Stimulated activated CD4-positive, alpha-beta T cell treated with anti-CD3 and anti-CD28 coated beads, Interleukin-12 subunit alpha, Interleukin-12 subunit beta, amount 100 ng/mL, for 48 hours (primary cell): ENCODE results near the gene EXOG.

Source experiments
- DNase-seq, 3 donors: peaks; one replicate each; pipeline ENCODE4 v3.0.0-alpha.2; 2020; ENCODE audit warnings: low read depth in 2 of 3, low spot score in 1 of 3

The EXOG gene

GRCh38 chr3:38544926-38545325 lies 48.8 kb downstream of the EXOG start:
- no peak for DNase-seq

DNA sequence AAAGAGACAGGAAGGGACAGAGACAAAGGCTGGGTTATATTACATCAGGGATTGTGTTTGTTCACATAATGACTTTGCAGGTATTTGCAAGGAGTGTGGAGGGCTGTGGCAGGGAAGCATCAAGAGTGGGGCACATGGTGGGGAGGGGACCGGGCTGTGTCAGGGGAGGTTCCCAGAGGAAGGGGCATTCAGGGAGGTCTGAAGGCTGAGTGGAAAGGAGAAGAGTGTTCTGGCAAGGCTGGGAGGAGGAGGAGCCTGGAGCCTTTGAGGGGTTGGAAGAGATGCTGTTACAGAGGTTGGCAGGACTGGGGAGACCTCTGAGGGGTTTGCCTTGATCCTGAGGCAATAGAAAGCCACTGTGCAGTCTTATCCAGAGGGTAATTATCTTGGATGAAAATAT lies 49.4 kb downstream of the EXOG start:
- no peak for DNase-seq

GRCh38 chr3:38545983-38546382 lies 49.8 kb downstream of the EXOG start:
- DNase-seq = no peak

DNA sequence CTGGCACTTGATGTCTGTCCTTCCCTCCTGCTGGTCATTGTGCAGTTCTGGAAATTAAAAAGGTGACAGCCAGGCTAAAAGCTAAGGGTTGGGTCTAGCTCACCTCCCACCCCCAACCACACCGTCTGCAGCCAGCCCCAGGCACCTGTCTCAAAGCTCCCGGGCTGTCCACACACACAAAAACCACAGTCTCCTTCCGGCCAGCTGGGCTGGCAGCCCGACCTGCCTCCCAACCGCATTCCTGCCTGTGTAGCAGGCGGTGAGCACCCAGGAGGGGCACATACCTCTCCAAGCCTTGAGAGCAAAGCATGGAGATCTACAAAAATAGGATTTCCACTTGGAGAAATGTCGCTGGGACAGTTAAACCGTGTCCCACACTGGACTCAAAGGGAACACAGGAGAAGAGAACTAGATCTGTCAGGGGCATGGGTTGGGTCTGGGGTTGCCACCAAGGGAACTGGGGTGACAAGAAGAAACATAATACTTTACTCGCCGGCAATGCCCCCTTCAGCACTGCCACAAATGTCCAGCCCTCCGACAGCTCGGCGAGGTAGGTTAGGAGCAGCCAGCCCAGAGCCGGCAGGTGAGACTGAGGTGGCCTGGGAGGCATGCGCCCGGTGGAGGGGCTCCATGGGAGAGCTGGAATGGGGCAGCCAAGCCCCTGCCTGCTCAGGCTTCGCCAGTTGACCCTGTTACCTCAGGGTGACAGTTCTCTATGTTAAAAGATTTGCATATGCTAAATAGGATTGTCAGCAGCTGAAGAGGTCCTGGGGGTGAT lies 52.2 kb downstream of the EXOG start:
- no peak for DNase-seq

DNA sequence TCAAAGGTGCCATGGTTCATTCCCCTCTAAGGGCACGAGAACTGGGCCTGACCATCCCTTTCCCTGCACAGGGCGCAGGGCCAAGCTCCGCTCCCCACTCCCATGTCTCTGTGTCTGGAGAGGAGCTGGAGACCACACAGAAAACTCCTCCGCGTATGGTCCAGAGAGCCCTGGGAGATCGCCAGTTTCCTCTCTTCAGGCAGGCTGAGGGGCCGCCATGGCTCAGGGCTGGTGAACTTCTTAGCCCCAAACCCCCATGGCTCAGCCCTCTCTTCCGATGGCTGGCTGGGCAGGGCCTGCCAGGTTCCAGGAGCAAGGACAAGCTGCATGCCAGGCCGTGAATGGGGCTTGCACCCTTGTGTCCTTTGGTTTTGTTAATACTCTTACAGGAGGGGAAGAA lies 52.9 kb downstream of the EXOG start:
- no peak for DNase-seq

DNA sequence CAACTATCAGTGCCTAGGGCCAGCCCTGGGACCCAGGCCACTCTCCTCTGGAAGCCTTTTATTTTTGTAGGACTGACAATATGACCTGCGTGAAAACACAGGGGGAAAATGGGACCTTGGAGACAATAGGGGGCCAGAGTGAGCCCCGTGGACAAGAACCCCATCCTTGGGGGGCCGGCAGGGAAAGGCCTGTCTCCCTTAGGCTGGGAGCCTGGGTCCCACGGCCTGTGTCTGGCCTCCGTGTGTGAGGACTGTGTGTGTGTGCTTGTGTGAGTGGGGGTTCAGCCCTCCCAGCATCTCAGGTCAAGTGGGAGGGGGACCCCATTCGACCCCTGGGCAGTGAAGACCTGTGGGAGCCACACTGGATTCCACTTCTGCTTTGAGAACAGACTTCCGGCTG lies 53.3 kb downstream of the EXOG start:
- DNase-seq = no peak

- no peak for DNase-seq
Measured at GRCh38 chr3:38549957-38550840, 54.1 kb downstream of the EXOG start.

GRCh38 chr3:38551026-38551832 lies 55.1 kb downstream of the EXOG start:
- no peak for DNase-seq

DNA sequence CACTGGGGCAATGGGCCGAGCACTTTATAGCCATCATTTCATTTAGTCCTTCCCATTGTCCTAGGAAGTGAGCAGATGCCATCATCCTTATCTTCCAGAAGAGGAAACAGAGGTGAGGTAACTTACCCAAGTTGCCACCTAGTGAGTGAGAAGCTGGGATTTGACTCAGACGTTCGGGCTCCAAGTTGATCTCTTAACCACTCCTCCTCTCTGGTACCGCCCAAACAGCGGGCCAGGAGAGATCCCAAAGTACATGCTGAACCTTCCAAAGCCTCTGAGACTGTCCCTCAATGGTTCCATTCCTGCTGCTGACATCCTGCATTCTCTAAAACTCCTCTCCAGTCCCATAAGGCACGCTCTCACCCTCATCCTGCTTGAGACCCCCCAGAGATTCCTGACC lies 56.2 kb downstream of the EXOG start:
- DNase-seq = no peak

GRCh38 chr3:38553071-38553470 lies 56.9 kb downstream of the EXOG start:
- no peak for DNase-seq

DNA sequence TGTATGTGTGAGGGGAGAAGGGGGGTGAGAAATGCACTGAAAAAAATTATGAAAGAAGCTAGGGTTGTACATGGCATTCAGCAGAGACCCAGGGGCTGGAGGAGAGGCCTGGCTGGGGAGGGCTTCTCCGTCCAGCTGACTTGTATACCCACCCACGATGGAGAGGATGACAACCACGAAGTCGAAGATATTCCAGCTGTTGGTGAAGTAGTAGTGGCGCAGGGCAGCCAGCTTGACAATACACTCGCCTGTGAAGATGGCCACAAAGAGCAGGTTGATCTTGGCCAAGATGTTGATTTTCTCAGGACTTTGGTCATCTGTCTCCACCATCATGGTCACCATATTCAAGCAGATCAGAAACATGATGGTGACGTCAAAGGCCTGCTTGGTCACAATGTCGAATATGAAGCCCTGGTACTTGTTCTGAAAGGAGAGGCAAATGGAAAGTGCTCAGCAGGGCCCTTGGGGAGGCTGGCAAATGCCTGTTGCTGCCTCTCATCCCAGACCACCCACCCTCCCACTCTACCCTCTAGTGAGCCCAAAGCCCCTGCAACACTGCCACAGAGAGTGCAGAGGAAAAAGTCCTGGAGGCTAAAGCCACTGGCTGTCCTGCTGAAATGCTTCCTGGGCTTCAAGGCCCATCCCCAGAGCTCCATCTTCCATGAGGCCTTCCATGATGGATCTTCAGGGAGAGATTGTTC lies 58.1 kb downstream of the EXOG start:
- DNase-seq = no peak

GRCh38 chr3:38555149-38555840 lies 59.2 kb downstream of the EXOG start:
- no peak for DNase-seq

GRCh38 chr3:38555926-38556325 lies 59.8 kb downstream of the EXOG start:
- DNase-seq = no peak

- DNase-seq = no peak
Measured at GRCh38 chr3:38556640-38557358, 60.7 kb downstream of the EXOG start.

GRCh38 chr3:38558864-38559263 lies 62.7 kb downstream of the EXOG start:
- no peak for DNase-seq

DNA sequence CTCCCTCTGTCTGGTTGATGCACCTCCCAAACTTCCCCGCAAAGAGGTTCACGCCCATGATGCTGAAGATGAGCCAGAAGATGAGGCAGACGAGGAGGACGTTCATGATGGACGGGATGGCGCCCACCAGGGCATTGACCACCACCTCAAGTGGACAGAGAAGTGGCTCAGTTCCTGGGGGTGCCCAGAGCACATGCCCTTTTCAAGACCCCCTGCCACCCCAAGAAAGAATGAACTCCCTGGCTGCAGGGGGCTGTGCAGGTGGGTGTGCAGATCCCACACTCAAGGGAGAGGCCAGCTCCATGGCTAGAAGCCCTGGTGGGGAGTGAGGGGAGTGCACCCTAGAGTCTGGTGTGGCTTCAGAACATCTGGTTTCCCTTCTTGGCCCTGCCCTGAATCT lies 64.1 kb downstream of the EXOG start:
- DNase-seq = no peak

DNA sequence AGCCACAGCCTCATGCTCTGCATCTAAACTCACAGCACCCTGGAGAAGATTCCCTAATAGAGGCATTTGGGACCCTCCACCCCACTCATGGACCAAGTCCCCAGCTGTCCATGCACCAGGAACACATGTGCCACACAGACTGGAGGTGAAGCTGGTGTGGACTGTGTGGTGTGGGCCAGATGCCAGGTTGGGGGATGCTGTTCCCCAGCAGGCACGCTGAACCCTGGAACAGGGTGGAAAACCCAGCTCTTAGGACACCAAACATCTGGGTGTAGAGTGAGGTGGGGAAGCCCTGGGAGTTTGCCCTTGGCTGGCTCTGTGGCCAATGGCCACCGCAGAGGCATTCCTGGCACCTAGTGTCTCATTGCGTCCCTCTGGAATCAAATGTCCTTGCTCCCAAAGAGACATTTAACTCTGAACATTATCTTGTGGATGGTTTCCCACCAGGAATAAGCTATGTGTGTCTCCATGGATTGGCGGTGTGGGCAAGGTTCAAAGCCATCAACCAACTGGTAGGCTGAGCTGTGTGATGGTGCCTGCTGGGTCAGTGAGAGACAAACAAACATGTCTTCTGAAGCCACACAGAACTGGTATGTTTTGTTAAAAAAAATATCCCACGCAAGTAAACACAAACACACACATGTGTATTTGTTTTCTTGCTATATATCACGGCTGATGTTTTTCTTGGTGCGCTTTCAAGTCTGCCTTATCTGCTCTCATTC lies 65.0 kb downstream of the EXOG start:
- DNase-seq = no peak

DNA sequence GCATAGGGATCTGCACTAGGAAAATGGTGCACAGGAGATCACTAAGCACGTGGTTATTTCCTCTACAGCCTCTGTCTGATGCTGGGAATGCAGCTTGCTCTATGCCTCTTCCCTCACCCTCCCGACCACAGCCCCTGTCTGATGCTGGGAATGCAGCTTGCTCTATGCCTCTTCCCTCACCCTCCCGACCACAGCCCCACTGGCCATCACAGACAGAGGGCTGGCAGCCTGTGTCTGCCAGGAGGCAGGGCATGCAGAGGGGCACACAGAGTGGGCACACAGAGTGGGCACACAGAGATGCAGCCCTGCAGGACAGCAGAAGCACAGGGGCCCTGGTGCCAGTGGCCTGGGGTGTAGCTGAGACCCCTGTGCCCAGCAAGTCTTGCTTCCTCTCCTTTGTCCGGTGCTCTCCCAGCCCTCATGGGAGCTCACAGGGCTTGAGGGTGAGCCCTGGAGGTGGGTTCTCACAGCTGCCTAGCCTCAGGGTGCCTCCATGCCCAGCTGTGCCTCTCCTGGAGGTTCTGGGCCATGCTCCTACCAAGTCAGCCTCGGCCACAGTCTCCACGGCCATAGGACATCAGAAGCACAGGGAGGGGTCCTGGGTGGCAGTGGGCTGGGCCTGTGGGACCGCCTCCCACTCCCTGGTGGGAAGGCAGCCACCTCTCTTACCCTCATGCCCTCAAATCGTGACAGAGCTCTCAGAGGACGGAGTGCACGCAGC lies 65.8 kb downstream of the EXOG start:
- DNase-seq = no peak
